Measurements from ENCODE around the gene WDR43.

Gene WDR43

GRCh38 chr2:28901841-28902240 is 7.4 kb downstream of the WDR43 start:
- no peak for DNase-seq (ENCODE audit: extremely low read depth, low read depth)
- no peak overlapping the region for H3K4me3 ChIP-seq (replicated peaks; ENCODE audit: low read depth, low read length)
- TF ChIP-seq CTCF (IDR thresholded peaks at IDR 0.05; ENCODE audit: low read depth, low read length, missing control alignments): no peak

- no peak for DNase-seq (ENCODE audit: extremely low read depth, low read depth)
These were observed 8.1 kb downstream of the WDR43 start for GRCh38 chr2:28902584-28902983.

GRCh38 chr2:28904295-28904694 is 9.8 kb downstream of the WDR43 start:
- no peak for TF ChIP-seq CTCF (IDR thresholded peaks at IDR 0.05; ENCODE audit: low read depth, low read length, missing control alignments)
- H3K4me3 ChIP-seq (replicated peaks; ENCODE audit: low read depth, low read length): no peak overlapping the region
- DNase-seq (ENCODE audit: extremely low read depth, low read depth): no peak

More at GRCh38 chr2:28902584-28902983, 8.1 kb downstream of the WDR43 start:
- no peak for TF ChIP-seq CTCF (IDR thresholded peaks at IDR 0.05; ENCODE audit: low read depth, low read length, missing control alignments)
- H3K4me3 ChIP-seq (replicated peaks; ENCODE audit: low read depth, low read length): no peak overlapping the region

GRCh38 chr2:28904802-28905457 is 10.5 kb downstream of the WDR43 start:
- DNase-seq (ENCODE audit: extremely low read depth, low read depth): no peak
- no peak for TF ChIP-seq CTCF (IDR thresholded peaks at IDR 0.05; ENCODE audit: low read depth, low read length, missing control alignments)
- H3K4me3 ChIP-seq (replicated peaks; ENCODE audit: low read depth, low read length): no peak overlapping the region

GRCh38 chr2:28905533-28905932 is 11.1 kb downstream of the WDR43 start:
- DNase-seq (ENCODE audit: extremely low read depth, low read depth): no peak
- H3K4me3 ChIP-seq (replicated peaks; ENCODE audit: low read depth, low read length): no peak overlapping the region
- TF ChIP-seq CTCF (IDR thresholded peaks at IDR 0.05; ENCODE audit: low read depth, low read length, missing control alignments): no peak

GRCh38 chr2:28906376-28906775 is 11.9 kb downstream of the WDR43 start:
- DNase-seq (ENCODE audit: extremely low read depth, low read depth): no peak
- H3K4me3 ChIP-seq (replicated peaks; ENCODE audit: low read depth, low read length): no peak overlapping the region
- no peak for TF ChIP-seq CTCF (IDR thresholded peaks at IDR 0.05; ENCODE audit: low read depth, low read length, missing control alignments)

- no peak for DNase-seq (ENCODE audit: extremely low read depth, low read depth)
- no peak overlapping the region for H3K4me3 ChIP-seq (replicated peaks; ENCODE audit: low read depth, low read length)
- TF ChIP-seq CTCF (IDR thresholded peaks at IDR 0.05; ENCODE audit: low read depth, low read length, missing control alignments): no peak
These were observed 12.4 kb downstream of the WDR43 start for GRCh38 chr2:28906821-28907220.
